ENCODE measurements around the gene WDR91.

The WDR91 gene

GRCh38 chr7:135197906-135198655 lies 13.2 kb downstream of the WDR91 start:
- no peak for DNase-seq (ENCODE audit: low read depth)

DNA sequence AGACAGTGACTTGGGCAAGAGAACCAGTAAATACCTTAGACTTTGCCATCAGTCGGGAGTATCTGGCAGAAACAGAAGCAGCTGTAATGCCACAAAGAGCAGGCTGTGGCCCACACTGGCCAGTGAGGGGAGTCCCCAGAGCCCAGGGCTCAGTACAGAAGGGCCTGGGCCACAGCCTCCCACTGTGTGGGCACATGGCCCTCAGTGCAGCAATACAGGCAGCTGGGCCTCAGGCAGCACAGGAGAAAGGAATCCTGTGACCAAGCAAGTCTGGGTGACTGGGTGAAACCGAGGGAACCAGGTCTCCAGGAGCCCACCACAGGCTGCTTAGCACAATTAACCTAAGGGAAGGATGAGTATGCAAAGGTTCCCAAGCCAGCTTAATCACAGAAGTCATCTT lies 14.0 kb downstream of the WDR91 start:
- DNase-seq (ENCODE audit: low read depth): no peak

- no peak for DNase-seq (ENCODE audit: low read depth)
Observed at GRCh38 chr7:135195968-135196629, 15.2 kb downstream of the WDR91 start.

DNA sequence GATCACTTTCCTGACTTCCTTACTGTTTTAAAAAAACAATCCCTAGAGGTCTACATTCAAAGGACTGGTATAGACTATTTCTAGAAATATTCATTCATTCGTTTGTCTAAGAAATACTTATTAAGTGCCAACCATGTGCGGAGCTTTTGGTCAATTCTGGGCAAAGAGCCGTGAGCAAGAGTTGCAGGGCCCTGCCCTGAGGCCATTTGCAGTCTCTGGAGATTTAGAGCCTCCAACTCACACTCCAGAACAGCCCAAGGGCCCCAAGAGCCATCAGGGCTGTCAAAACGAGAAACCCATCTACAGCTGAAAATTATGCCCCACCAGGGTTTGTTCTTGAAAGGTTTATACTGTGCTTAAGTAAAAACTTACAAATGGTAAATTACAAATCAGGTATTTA lies 16.2 kb downstream of the WDR91 start:
- DNase-seq (ENCODE audit: low read depth): no peak

GRCh38 chr7:135194494-135195095 lies 16.7 kb downstream of the WDR91 start:
- DNase-seq (ENCODE audit: low read depth): no peak

DNA sequence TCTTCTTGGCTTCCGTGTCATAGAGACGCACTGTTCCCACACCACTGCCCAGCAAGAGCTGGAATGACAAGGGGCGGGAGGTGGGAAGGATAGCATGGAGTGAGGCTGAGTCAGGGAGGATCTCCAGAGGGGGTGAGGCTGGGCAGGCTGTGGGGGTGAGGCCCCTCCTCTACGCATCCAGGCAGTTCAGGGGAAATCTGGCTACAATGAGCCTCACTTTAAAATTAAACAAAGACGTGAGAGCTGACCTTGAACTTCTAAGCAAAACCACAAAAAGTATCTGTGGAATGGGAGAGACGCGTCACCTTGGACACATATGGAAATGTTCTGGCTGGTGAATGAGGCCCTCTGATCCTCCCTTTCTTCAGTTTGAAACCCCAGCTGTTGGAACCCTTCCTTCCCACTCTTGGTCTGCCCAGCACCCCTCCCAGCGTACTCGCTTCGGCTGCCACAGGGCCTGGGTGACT lies 17.7 kb downstream of the WDR91 start:
- no peak for DNase-seq (ENCODE audit: low read depth)

GRCh38 chr7:135192914-135193536 lies 18.3 kb downstream of the WDR91 start:
- DNase-seq (ENCODE audit: low read depth): no peak

DNA sequence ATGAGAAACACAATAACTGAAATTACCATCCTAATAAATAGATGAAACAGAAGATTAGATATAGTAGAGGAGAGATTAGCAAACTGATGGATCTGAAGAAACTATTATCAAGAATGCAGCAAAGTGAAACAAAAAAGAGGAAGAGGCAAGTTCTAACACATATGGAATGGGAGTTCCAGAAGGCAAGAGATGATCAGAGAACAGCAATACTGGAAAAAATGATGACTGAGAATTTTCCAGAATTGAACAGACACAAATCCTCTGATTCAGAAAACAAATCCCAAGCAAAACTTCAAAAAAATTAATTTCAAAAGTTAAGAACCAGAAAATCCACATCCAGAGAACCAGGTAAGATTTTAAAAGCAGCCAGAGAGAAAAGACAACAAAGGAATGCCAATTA lies 20.6 kb downstream of the WDR91 start:
- no peak for DNase-seq (ENCODE audit: low read depth)

DNA sequence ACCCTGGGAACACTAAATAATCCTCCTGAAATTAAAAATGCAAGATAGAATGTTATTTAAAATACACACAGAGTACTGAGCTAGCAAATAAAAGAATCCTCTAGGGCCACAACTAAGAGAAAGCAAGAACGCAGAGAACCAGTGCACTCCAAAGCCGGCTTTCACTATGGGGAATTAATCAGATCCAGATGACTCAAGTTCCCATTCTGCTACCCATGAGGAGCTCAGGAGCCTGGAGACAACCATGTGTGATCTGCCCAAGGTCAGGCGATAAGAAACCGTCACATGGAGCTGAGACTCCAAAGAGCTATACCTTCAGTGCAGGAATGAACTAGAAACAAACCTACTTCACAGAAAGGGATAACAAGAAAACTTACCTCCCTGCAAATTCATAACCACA lies 21.4 kb downstream of the WDR91 start:
- no peak for DNase-seq (ENCODE audit: low read depth)

- DNase-seq (ENCODE audit: low read depth): no peak
Observed at GRCh38 chr7:135189221-135189662, 22.1 kb downstream of the WDR91 start.

GRCh38 chr7:135188298-135188984 lies 22.9 kb downstream of the WDR91 start:
- DNase-seq (ENCODE audit: low read depth): no peak

GRCh38 chr7:135186841-135187253 lies 24.5 kb downstream of the WDR91 start:
- DNase-seq (ENCODE audit: low read depth): no peak

GRCh38 chr7:135186261-135186540 lies 25.1 kb downstream of the WDR91 start:
- DNase-seq (ENCODE audit: low read depth): no peak

DNA sequence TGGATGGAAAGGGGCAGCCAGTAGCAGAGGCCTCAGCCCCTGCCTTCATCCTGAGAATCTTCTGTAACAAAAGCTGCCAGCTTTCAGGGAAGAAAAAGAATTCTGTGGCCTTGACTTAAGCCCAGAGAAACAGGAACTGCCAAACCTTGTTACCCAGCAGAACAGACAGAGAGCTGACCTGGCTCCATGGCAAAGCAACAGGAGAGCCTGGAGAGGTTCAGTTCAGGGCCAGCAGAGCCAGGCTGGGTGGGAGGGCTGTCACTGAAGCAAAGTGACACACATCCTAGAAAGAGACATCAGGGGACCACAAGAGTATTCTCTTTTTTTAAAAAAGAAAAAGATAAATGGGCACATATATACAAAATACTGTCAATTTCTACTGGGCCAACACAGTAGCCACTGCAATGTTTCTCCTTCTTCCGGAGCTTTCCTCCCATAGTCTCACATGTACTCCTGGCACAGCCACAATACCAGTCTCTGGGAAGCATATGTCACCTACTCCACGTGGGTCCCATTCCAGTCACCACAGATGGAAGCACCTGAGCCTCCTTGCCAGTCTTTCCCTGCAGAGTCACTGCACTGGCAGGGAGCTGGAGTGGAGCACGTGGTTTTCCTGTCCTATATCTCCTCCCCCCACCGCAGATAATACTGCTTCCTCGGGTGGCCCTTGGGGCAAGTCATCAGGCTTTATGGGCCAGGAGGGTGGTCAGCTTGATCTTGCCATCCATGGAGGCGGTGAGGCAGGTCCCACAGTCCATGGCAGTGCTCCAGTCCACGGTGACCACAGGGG lies 25.7 kb downstream of the WDR91 start:
- no peak for DNase-seq (ENCODE audit: low read depth)

GRCh38 chr7:135184254-135184841 lies 27.0 kb downstream of the WDR91 start:
- DNase-seq (ENCODE audit: low read depth): no peak

DNA sequence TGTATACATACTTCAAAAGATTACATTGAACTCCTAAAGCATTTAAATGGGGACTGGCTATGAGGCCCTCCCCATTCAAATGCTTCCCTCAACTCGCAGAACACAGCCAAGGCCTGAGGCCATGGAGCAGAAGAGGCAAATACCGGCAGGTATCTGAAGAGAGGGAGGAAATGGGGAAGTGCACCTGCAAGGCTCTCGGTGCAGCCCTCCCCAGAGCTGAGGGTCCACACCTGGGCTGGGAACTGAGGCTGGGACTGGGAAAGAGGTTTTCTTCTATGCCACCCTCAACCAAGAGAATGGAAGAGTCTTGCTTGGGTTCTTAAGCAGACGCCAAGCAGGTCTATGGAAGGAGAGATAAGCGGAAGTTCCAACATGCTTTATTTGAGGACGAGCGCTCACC lies 27.8 kb downstream of the WDR91 start:
- no peak for DNase-seq (ENCODE audit: low read depth)

DNA sequence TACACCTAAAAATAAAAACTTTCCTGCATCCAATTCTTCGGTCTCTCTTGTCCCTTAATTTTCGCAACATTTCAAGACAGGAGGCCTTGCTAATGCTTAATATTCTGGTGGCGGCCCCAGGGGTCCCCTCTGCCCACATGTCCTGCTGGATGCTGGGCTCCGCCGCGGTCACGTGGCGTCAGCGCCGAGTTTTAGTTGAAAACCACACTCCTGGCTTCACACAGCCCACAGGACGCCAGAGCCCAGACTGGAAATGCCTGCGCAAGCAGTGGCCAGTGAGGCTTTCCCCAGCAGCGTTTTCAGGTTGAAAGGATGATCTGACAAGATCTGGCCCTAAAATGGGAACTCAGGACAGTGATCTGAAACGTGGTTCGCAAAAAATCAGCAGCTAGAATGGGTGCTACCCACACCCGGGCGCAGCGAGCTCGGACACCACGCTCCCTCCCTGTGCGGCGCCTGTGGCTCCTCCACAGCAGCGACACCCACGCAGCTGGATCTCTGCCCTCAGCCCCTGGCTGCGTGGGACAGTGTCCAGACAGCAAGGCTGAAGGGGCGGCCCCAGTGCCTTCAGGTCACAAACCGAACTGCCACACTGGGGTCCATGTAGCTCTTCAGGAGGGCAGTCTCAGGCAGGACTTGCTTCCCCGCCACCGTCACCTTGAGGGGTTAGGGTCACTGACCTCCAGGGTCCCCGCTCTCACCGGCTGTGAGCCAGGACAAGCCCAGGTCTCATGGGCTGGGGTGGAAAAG lies 29.2 kb downstream of the WDR91 start:
- DNase-seq (ENCODE audit: low read depth): no peak

GRCh38 chr7:135181261-135181928 lies 29.9 kb downstream of the WDR91 start:
- DNase-seq (ENCODE audit: low read depth): no peak

- no peak for DNase-seq (ENCODE audit: low read depth)
Observed at GRCh38 chr7:135180122-135180521, 31.2 kb downstream of the WDR91 start.
